GM19193 (cell line): ENCODE data around the gene ULBP3.

ENCODE experiments used
- POLR2A ChIP-seq: IDR thresholded peaks from 4 replicates; pipeline ENCODE4 v1.6.1; 2011; ENCODE audit not compliant: insufficient read depth, insufficient read length; ENCODE audit errors: extremely low read depth

The ULBP3 gene

DNA sequence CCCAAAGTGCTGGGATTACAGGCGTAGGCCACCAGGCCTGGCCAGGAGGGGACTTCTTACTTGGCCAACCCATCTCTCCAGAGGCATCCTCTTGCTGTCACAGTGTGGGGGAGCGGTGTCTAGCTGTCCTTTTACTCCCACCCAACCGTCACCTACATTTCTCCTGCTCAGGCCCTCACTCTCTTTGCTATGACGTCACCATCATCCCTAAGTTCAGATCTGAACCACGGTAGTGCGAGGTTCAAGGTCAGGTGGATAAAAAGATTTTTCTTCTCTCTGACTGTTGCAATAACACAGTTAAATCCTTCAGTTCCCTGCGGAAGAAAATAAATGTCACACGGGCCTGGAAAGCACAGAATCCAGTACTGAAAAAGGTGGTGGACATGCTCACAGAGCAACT is 36.3 kb downstream of the ULBP3 start:
- no peak for TF ChIP-seq POLR2A

DNA sequence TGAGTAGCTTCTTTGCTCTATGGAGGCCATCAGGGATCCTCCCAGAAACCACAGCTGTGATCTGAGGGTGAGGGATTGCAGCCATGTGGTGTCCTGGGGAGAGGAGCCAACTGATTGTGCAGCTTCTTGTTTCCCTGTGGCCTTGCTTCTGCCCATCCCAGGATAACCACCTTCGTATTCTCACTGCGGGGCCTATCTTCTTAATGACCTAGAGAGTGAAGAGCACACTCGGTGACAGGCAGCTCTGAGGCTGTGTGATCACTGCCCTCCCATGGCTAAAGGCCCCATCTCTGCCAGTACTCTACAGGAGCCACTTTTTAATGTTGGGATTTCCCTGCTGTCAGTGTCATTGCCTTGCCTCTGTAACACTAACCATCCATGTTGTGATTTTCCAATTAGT is 38.3 kb downstream of the ULBP3 start:
- no peak for TF ChIP-seq POLR2A

DNA sequence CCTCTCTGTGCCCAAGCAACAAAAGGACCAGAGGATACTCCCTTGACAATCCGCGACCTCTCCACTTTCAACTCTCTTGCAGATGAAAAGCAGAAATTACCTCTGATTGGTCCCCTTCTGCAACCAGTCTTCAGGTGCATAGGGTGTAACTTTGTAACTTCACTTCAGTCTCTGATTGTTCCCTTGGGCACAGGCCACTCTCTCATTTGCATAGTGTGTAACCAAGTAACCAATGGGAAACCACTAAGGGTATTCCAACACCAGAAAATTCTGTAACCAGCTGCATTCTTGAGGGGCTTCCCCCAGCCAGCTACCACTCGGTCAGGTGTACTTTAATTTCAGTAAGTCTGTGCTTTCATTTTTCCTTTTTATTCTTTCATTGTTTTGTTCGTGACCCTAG is 39.2 kb downstream of the ULBP3 start:
- no peak for TF ChIP-seq POLR2A

DNA sequence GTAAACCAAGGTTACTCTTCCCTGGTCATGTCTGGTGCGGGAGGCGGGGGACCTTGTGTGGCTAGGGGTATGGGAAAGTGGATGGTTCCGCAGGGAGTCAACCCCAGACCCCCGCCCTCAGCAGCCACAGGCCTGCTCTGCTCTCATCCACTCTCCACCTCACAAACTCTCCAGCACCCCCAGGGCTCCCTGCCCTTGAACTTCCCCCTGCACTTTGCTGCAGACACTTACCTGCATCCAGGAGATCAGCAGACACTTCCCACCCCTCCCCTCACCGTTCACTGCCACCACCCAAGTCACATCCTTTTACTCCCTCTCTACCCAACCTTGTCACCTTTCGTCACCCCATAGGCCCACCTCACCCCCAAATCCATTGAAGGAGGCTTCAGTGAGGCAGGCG is 39.6 kb downstream of the ULBP3 start:
- no peak for TF ChIP-seq POLR2A

DNA sequence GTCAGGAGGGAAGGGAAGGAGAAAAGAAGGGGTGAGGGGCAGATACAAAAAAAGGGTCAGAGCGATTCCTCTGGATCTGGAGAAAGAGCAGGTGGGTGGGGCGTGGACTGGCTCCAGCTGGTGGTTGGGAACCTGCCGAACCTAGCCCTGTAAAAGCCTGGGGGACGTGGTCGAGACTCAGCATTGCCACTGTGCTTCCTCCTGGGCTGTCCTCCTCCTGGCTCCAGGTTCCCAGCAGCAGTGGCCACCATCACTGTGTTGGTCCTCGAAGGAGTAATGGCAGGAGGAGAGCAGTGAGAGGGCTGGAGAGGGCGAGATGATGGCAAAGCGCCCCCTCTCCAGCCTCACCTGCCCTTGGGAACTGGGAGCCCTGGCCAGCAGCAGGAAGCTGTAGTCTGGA is 40.1 kb downstream of the ULBP3 start:
- TF ChIP-seq POLR2A: no peak

DNA sequence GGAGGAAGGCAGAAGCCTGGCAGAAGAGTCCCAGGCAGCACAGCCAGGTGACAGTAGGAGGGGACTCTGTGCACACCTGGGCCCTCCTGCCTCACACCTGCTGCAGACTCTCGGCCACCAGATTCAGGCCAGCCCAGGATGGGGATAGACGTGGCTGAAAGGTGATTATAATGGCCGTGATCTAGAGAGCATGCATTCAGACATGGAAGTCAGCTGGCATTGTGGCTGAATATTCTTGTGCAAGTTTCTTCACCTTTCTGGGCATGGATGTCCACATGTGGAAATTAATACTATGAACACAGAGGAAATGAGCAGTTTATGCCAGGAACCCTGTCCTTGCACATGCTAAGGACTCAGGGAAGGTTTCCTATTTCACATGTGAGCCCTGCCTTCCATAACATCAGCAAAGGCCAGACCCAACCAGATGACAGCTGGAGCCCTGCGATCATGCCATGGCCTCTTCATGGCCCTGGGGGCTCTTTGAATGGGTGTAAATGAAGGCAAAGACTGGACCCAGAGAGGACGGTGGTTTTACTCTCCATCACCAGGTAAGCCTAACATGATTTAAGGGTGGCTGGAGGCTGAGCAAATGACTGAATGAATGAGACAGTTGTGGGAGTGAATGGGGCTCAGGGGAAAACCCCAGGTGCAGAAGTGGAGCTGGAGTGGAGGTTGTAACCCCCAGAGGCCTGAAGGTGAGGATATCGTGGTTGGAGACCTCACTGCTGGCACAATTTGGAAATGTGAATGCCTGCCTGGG is 40.9 kb downstream of the ULBP3 start:
- TF ChIP-seq POLR2A: no peak

DNA sequence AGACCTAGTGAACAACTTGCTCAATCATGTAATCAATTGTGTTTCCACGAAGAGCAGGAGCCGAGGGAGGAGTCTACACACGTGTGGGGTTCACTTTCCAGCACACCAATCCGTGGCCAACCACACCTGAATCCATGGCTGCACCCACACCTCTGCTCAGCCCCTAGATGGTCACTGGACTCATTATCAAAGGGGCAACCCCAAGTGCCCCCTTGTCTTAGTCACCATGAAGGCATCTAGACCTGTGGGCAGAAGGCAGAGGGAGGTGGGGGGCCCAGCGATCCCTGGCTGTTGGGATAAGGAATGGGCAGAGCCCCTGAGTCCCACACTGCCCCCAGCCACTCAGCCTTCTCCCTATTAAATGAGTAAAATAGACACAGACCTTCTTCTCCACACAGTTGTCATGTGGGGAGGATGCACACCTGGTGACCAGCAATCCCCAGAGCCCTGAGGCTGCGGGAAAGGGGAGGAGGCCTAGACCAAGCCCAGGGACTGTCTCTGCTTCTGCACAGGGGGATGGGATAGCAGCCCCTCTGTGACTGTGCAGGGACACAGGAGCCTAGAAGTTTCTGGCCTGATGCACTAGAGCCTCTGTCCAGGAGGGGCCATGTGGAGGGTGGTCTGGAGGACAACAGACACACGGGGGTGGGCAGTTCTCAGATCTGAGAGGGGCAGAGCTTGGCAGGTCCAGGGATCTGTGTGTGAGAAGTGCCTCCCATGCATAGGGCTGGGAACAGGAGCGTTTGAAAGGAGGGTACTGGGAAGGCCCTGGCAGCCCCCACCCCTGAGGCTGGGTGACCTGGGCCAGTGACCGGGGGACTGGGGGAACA is 41.7 kb downstream of the ULBP3 start:
- no peak for TF ChIP-seq POLR2A

DNA sequence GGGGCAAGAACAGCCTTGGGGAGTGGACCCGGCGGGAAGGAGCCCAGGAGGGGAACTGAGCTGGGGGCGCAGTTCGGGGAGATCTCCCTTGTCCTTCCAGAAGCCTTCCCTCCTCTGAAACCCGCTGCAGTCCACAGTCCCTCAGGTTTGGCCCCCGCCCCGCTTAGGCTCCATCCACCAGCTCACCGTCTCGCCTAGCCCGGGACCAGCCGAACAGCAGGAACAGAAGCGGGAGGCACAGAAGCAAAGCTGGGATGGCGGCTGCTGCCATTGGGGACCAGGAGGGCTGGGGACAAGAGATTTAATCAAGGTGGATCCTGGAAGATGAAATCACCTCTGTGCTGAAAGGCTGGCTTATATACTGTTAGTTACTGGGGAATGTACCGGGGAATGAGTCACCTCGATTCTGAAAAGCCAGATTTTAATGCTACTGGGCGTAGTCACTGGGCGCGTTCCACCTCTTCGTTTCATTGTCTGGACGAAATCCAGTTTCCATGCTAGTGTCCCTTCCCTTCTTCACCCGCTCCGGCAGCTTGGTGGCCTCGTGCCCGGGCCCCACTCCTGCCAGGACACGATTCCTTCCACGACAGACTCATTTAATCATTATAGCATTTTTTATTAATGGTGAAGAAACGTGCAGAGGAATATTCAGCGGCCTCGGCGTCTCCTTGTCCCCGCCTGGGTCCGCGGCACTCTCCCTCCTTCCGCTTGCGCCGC is 43.6 kb downstream of the ULBP3 start, which contains the start of gene RAET1L:
Gene RAET1L, minus strand, starts transcription at position 332 of the 717 bp plus-strand sequence. Its CDS starts 61 bp downstream, at position 271.
- no peak for TF ChIP-seq POLR2A

DNA sequence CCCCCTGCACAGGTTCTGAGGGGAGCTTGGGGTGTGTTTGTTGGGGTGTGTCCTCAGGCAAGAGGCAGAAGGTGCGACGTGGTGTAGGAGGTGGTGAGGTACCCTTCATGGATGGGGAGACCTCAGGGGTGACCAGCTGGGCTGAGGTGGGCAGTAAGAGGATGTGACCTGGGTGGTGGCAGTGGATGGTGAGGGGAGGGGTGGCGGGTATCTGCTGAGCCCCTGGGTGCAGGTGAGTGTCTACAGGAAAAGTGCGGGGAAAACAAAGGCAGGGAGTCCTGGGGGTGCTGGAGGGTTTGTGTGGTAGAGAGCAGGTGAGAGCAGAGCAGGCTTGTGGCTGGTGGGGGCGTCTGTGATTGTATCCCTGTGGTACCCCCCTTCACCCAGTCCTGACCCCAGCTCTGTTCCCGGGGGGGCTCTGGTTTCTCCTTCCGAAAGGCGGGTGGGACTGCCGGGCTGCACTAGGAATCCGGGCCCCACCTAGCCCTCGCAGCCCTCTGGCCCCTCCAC is 44.2 kb downstream of the ULBP3 start:
- TF ChIP-seq POLR2A: no peak

DNA sequence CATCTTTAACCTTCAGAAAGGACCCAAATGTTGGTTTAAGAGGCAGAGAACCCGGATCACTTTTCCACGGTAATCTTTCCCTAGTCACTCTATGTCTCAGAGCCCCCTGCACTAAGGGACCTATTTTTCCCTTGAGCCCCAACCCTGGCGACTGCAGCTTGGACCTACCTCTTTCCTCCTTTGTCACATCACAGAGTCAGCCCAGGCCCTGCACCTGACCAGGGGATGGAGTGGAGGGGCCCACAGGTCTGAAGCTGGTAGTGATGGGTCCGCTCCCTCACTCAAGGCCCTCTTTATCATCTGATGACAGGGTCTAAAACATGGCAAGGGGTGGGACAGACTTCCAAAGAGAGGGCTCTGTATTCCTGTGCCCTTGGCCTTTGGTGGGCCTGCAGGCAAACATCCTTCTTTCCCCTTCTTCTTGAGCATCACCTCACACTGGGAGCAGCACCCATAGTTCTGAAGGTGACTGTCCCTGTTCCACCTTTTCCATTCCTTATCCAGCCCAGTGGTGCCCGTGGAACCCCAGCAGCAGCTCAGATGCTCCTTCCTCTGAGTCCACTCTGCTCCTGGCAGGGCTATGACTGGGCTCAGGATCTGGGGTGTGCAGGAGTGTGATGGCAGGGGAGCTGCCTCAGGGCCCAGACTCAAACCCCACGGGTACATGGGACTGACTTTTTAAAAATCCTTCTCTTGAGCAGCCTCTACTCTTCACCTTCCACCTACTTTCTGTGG is 49.9 kb downstream of the ULBP3 start:
- no peak for TF ChIP-seq POLR2A

DNA sequence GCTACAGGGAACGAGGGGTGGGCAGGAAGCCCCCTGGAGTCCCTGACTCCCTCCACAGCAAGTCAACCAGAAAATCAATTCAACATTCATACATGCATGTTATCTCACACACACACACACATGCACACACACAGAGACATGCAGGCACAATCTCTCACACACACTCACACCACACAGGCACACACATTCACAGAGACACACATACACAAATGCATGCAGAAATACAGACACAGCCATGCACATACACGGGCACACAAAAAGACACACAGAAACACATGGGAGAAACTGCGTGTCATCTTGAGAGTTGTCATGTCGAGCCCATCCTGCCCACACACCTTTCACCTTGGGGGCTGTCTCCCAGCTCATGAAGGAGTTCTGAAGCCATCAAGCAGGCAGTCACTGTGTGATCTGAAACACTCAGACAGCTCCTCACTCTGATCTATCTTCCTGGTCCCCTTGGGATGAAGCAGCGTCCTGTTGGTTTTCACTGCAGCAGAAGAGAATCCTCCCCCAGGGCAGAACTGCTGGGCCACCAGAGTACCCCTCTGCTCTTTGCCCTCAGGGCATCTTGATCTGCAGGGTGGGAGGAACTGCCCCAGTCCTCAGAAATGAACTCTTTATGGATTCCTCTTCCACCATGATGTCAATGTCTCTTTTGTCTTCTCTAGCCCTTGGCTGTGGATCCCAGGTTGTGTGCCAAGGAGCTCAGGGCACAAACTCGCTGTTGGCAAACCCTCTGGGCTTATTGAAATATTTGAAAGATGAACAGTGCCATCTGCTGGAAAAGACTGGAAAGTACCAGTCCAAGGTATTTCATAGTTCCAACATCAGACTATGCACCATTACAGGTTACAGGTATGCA is 52.4 kb downstream of the ULBP3 start:
- TF ChIP-seq POLR2A: no peak
